AG20443 (cell line): ENCODE results near the gene UBE2N.

ENCODE experiments used
- DNase-seq: peaks from one replicate; pipeline ENCODE4 v3.0.0; 2012; ENCODE audit warnings: low spot score, mixed read lengths

The UBE2N gene, protein sequence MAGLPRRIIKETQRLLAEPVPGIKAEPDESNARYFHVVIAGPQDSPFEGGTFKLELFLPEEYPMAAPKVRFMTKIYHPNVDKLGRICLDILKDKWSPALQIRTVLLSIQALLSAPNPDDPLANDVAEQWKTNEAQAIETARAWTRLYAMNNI

DNA sequence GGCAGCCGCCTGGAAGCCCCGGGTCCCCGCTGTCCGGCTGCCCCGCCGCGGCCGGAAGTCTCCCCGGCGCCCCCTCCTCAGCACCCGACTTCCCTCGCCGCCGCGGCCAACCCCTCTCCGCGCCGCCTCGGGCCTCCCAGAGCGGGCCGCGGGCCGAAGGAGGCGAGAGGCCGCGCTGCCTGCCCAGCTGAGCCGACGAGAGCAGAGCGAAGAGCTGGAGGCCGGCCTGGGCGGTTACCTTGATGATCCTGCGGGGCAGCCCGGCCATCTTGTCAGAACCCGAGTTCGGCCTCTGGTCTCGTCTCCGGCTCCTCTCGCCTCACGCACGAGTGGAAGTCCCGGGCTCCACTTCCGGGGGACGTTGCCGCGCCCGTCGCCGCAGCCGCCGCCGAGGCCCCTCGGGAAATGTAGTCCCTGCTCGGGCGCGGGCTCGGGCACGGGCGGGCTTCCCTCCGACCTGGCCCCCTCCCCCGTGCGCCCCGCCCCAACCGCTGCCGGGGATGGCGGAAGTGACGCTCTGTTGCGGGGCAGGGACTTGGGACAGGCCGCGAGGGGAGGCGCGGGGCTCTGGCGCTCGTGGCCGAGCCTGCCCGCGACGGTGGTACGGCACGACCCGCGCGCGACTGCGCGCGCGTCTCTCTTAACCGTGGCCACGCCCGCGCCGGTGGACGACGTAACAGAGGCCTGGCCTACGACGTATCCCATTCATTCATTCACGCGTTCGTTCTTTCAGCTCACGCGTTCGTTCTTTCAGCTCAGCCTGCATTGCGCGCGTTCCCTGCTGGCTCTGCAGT is at the start of gene UBE2N:
Gene UBE2N, minus strand, starts transcription at position 331 of the 794 bp plus-strand sequence. Its CDS starts 63 bp downstream, at position 268.
- peak; percentile 96 for DNase-seq

DNA sequence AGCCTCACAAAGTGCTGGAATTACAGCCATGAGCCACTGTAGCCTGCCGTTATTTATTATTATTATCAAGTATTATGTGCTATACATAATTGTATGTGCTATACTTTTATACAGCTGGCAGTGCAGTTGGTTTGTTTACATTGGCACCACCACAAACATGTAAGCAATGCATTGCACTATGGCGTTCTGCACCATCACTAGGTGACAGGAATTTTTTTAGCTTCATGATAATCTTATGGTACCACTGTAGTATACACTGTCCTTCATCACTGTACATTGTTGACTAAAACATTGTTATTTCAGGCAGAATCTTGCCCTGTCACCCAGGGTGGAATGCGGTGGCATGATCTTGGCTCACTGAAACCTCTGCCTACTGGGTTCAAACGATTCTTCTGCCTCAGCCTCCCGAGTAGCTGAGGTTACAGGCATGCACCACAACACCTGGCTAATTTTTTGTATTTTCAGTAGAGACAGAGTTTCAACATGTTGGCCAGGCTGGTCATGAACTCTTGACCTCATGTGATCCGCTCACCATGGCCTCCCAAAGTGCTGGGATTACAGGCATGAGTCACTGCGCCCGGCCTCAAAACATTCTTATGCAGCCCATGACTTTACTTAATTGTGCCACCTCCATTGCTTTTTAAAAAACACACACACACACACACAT is 42.7 kb upstream of the UBE2N start:
- no peak for DNase-seq

DNA sequence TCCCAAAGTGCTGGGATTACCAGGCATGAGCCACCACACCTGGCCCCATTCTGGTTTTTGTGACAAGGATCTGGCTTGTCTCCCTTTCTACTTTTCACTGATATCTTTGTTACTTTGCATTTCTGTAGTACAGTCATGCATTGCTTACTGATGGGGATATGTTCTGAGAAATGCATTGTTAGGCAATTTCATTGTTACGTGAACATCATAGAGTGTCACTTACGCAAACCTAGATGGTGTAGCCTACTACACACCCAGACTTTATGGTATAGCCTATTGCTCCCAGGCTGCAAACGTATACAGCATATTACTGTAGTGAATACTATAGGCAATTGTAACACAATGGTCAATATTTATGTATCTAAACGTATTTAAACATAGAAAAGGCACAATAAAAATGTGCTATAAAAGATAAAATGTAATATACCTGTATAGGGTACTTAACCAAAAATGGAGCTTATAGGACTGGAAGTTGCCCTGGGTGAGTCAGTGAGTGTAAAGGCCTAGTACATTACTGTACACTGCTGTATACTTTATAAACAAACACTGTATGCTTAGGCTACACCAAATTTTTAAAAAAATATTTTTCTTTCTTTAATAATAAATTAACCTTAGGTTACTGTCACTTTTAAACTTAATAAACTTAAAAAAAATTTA is 41.5 kb upstream of the UBE2N start:
- DNase-seq: no peak

DNA sequence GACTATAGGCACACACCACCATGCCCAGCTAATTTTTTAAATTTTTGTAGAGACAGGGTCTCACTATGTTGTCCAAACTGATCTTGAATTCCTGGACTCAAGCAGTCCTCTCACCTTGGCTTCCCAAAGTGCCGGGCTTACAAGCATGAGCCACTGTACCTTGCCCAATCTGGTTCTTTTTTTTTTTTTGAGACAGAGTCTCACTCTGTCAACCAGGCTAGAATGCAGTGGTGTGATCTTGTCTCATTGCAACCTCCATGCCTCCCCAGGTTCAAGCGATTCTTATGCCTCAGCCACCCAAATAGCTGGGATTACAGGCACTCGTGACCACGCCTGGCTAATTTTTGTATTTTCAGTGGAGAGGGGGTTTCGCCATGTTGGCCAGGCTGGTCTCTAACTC is 41.0 kb upstream of the UBE2N start:
- DNase-seq: no peak

DNA sequence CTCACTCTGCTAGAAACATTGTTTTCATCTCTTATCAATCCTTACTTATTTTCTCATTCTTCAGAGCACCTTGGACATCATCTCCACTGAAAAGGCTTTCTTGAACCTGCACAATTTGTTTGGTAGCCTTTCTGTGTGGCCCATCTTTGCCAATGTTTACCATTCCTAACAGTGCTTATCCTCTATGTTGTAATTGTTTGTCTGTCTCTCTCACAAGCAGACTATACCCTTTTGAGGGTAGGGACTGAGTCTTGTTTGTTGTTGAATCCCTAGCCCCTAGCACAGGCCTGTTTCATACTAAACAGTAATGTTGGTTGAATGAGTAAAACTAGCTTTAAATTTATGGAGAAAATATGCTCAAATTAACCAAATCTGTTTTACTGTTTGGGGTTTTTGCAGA is 34.8 kb upstream of the UBE2N start:
- DNase-seq: no peak

DNA sequence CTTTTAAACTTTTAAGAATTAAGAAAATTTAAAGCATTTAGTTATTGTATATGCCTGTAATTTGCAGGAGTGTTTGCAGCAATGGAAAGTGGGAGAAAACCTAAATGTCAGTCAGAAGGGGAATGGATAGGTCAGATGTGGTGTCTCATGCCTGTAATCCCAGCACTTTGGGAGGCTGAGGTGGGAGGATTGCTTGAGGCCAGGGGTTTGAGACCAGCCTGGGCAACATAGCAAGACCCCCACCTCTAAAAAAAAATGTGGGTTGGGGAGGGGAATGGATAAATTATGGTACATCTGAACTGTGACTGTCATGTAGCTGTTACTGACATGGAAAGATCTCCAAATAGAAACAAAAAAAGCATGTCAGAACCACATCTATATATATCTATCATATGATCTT is 27.6 kb upstream of the UBE2N start:
- DNase-seq: no peak

DNA sequence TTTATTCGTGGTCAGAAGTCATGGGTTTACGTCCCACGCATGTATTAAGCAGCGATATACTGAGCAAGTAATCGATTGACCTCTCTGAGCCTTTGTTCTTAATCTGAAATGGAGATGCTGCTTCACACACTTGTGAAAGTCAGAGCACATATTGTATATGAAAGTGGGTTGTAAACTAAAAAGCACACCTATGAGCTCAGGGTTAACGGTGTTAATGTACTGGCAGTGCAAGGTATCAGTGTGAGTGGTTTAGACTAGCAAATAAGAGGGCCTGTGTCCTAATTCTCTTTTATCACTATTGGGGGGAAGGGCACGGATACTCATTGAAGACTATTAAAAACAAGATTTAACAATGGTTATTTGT is 26.2 kb upstream of the UBE2N start:
- no peak for DNase-seq

DNA sequence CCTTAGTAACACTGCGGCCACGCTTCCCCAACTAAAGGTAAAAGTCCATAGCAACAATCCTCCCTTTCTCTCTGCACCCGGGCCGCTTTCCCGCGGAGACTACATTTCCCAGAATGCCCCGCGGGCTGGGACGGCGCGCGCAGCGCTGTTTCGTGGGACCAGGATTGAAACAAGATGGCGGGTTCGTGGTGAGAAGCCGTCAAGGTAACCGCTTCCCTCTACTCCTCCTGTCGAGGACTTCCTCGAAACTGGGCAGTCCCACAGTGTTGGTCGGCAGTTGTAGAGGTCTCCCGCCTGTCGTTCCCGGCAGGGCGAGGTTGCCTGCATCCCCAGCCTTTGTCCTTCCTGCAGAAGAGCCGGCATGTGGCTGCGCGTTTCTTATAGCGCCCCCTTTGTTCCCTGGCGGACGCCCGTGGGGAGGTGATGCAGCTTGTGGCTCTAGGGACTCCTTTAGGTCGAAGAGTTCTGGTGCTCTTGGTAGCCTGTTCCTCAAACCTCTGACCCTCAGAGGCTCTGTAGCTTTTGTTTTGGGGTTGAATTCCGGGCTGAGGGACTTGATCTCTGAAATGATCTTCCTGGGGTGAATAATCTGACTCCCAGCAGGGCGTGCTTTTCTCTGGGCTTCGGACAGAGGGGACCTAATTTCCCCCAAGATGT is 25.7 kb upstream of the UBE2N start, which contains the start of gene MRPL42:
Gene MRPL42, plus strand, starts transcription at position 164 of the 657 bp plus-strand sequence. CDS start 1,772 bp downstream, outside the sequence.
- peak; percentile 93 for DNase-seq

DNA sequence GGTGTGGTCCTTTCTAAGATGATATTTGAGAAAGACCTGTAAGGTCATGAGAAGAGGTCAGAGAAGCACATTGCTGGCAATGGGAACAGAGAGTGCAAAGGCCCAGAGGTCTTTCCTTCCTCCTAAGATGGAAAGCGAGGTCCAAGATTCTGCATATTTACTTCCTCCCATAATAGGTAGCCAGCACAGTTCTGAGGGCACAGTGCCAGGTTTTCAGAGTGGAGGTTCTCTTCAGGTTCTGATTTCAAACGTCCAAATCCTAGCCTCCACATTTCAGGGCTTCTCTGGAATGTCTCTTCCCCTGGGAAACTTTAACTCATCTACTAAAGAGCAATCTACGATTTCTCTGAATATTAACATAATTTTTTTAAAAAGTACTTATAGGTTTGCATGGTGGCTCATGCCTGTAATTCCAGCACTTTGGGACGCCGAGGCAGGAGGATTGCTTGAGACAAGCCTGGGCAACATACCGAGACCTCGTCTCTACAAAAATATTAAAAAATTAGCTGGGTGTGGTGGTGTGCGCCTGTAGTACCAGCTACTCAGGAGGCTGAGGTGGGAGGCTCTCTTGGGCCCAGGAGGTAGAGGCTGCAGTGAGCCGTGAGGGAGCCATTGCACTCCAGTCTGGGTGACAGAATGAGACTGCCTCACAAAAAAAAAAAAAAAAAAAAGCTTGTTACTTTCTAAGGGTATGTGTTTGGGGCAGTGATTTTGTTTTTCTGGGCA is 25.0 kb upstream of the UBE2N start:
- DNase-seq: no peak

DNA sequence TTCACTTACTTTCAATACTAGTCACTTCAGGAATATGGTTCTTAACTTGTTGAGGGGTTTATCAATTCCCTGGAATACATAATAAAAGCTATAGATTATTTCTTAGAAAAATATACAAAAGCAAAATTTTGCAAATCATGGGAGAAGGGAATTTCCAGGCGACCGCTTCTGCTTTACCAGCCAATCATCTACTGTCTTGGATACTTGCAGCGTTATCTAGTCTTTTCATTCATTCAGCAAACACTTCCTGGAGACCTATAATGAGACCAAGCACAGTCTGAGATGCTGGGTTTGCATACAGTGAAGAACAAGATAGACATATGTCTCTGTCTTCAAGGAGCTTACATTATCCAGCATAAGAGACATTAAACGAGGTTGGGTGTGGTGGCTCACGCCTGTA is 24.1 kb upstream of the UBE2N start:
- DNase-seq: no peak

DNA sequence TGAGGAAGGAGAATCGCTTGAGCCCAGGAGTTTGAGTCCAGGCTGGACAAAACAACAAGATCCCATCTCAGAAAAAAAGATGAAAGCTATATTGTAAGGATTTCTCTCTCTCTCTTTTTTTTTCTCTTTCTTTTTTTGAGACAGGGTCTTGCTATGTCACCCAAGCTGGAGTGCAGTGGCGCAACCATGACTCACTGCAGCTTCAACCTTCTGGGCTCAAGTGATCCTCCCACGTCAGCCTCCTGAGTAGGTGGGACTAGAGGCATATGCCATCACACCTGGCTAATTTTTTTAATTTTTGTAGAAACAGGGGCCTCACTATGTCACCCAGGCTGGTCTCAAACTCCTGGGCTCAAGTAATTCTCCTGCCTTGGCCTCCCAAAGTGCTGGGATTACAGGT is 19.8 kb upstream of the UBE2N start:
- DNase-seq: no peak

DNA sequence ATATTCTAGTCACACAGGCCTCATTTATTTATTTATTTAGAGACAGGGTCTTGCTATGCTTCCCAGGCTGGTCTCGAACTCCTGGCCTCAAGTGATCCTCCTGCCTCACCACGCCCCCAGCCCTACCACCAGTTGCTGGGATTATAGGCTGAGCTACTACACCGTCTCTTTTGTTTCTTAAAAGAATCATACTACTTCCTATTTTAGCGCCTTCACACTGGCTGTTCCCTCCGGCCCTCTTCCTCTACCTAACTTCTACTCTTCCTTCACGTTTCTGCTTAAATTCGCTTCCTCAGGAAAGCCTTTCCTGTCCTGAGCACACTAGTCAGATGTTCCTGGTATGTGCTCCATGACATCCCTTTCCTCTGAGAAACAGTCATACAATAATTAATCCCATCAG is 19.2 kb upstream of the UBE2N start:
- no peak for DNase-seq

DNA sequence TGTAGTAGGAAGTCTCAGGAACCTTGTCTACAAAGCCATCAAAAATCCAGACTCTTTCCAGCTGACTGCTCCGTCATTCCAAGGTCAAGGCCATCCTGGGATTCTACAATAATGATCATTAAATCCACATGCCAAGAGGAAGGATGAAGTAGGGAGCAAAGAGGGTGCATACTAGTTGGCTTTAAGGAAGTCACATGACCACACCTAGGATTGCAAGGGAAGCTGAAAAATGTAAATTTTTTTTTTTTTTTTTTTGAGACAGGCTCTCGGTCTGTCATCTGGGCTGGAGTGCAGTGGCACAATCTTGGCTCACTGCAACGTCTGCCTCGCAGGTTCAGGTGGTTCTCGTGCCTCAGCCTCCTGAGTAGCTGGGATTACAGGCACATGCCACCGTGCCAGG is 18.3 kb upstream of the UBE2N start:
- no peak for DNase-seq

DNA sequence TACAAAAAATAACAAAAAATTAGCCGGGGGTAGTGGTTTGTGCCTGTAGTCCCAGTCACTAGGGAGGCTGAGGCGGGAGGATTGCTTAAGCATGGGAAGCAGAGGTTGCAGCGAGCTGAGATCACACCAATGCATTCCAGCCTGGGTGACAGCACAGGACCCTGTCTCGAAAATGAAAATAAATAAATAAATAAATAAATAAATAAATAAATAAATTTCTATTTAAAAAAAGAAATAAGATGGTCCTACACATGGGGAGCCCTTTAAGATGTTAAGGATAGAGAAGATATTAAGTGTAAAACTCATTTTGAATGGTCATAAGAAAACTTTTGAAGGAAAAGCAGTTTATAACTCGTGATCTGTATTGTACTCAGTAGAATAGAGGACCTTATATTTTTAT is 17.4 kb upstream of the UBE2N start:
- no peak for DNase-seq

DNA sequence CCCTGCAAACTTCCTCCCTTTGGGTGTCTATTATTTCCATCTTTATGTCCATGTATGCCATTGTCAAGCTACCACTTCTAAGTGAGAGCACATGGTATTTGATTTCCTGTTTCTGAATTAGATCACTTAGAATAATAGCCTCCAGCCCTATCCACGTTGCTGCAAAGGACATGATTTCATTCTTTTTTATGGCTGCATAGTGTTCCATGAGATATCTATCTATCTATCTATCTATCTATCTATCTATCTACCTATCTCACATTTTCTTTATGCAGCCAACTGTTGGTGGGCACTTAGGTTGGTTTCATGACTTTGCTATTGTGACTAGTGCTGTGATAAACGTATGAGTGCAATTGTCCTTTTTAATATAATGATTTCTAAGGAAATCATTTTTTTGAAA is 14.3 kb upstream of the UBE2N start:
- no peak for DNase-seq

DNA sequence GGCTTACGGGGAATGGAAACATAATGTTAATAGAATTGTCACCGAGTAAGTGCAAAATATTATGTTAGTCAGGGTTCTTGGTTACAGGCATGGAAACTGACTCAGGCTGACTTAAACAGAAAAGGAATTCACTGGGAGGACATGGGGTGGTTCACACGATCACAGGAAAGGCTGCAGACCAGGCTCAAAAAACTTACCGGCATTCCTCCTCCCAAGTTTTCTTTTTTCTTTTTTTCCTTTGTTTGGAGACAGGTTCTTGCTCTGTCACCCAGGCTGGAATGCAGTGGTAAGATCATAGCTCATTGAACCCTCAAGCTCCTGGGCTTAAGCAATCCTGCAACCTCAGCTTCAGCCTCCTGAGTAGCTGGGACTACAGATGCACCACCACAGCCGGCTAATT is 11.9 kb upstream of the UBE2N start:
- peak; percentile 75 for DNase-seq

DNA sequence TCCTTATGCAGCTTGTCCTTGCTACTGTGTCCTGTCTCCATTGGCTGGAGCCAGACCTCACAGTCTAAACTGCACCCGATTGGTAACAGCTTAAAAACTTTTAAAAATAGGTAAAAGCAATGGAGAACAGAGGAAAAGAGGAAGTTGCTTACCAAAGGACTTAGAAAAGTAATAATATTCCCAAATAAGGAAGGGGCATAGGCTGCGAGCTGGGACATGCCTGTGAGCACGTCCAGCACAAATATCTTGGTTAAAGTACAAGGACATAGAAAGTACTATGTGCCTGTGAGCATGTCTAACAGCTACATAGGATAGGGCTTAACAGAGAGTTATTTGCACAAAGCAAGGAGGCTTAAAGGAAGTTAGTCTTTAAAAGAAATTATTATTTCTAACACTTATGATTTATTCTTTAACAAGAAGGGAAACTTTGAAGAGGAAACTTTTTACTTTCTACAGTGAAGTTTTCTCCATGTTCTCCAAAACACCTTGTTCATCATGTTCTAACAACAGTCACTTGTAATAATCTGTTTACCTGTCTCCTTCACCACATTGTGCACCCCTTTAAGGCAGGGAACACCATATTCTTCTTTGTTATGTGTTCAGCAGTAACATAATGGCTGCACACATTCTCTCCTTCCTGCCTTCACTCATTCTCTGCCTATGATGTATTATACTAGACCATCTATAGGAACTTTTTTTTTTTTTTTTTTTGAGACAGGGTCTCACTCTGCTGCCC is 9.8 kb upstream of the UBE2N start:
- DNase-seq: no peak

DNA sequence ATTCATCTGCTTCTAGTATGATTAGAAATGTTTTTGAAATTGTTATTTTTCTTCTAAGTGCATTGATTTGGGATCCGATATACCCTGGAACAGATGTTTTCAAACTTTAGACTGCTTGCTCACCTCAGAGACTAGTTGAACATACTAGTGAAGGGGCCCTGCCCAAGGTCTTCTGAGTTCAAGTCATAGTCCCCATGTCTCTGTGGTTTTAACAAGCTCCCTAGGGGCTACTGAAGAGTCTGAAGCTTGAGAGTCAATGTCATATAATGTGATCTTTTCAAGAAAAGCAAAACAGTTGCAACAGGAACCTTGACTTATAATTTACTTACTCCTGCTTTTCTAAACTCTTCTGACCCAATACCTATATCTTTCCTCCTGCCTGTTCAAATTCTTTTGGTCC is 7.5 kb upstream of the UBE2N start:
- DNase-seq: no peak

DNA sequence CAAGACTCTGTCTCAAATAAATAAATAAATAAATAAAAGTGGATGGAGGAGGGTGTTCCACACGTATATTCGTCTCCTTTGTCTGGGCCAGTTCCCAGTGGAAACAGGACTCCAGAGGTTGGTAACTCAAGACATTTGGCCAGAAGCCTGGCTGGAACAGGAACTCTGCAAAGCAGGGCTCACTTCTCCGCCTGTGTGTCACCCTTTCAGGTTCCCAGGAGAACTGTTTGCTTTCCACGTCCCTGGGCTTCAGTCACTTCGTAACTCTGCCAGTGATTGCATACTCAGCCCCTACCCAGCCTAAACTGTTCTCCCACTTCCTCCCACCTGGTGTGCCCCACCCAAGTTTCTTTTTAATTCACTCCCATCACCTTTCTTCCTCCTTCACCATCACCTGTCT is 7.0 kb upstream of the UBE2N start:
- no peak for DNase-seq

DNA sequence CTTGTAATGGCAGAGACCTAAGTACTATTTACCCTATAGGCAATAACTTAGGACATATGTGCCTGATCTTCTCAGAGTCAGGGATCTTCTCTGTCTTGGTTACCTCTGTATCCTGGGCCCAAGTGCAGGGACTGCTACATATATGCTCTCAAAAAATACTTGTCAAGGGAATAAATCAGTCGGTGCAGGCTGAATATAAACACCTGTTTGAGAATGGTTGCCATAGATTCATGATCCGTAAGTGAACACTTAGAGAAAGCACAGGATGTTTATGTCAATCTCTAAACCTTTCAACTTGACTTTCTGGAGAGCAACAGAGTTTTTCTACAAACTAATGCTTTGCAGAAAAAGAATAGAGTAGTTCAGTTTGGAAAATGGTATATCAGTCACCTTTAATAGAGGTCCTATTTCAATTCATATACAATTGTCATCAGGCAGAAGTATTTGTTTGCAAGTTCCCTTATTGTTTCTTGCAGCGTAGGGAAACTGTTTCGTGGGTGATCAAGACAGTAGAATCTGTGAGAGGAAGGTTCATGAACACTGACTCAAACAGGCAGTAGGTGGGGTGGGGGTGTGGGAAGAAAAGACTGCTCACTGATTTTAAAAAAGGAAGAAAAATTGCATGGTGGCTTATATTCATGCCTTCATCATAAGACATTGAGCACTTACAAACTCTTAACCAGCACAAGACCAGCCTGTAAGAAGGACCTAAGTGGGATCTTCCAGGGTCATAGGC is 6.0 kb upstream of the UBE2N start:
- DNase-seq: no peak
